ENCODE measurements around the gene TRIO.

Gene TRIO

GRCh38 chr5:14155739-14156138, 12.6 kb downstream of the TRIO start:
- TF ChIP-seq POLR2AphosphoS5 (IDR thresholded peaks at IDR 0.05; ENCODE audit: low read depth, low read length) (no peak), FOXP2 (optimal IDR thresholded peaks at IDR 0.05; ENCODE audit: borderline replicate concordance, extremely low read depth, extremely low read length, insufficient read depth) (no peak), TAF1 (IDR thresholded peaks at IDR 0.05; ENCODE audit: borderline replicate concordance, insufficient read depth, low read length) (no peak), REST (IDR thresholded peaks at IDR 0.05; ENCODE audit: insufficient read depth in 1 of 2, low read depth in 2 of 2, low read length in 2 of 2) (no peak), SIN3A (IDR thresholded peaks at IDR 0.05; ENCODE audit: borderline replicate concordance, insufficient read depth, low read length) (no peak)

GRCh38 chr5:14156290-14156649, 13.1 kb downstream of the TRIO start:
- TF ChIP-seq REST (IDR thresholded peaks at IDR 0.05; ENCODE audit: insufficient read depth in 1 of 2, low read depth in 2 of 2, low read length in 2 of 2) (no peak), FOXP2 (optimal IDR thresholded peaks at IDR 0.05; ENCODE audit: borderline replicate concordance, extremely low read depth, extremely low read length, insufficient read depth) (no peak), TAF1 (IDR thresholded peaks at IDR 0.05; ENCODE audit: borderline replicate concordance, insufficient read depth, low read length) (no peak), POLR2AphosphoS5 (IDR thresholded peaks at IDR 0.05; ENCODE audit: low read depth, low read length) (no peak), SIN3A (IDR thresholded peaks at IDR 0.05; ENCODE audit: borderline replicate concordance, insufficient read depth, low read length) (no peak)

GRCh38 chr5:14156650-14157492, 13.7 kb downstream of the TRIO start:
- TF ChIP-seq TAF1 (IDR thresholded peaks at IDR 0.05; ENCODE audit: borderline replicate concordance, insufficient read depth, low read length) (peak; percentile 46; the same call in 1 of the 2 replicates), REST (IDR thresholded peaks at IDR 0.05; ENCODE audit: insufficient read depth in 1 of 2, low read depth in 2 of 2, low read length in 2 of 2) (no peak; a peak in 1 of 4 replicates), POLR2AphosphoS5 (IDR thresholded peaks at IDR 0.05; ENCODE audit: low read depth, low read length) (0 out of 2 replicates have a peak, but pooled peaks have one; percentile 34), FOXP2 (optimal IDR thresholded peaks at IDR 0.05; ENCODE audit: borderline replicate concordance, extremely low read depth, extremely low read length, insufficient read depth) (no peak), SIN3A (IDR thresholded peaks at IDR 0.05; ENCODE audit: borderline replicate concordance, insufficient read depth, low read length) (peak; percentile 89; the same call in 1 of the 2 replicates)

- no peak for TF ChIP-seq TAF1 (IDR thresholded peaks at IDR 0.05; ENCODE audit: borderline replicate concordance, insufficient read depth, low read length)
These were observed 14.3 kb downstream of the TRIO start for GRCh38 chr5:14157493-14157782.

GRCh38 chr5:14158890-14159666, 15.9 kb downstream of the TRIO start:
- TF ChIP-seq REST (IDR thresholded peaks at IDR 0.05; ENCODE audit: insufficient read depth in 1 of 2, low read depth in 2 of 2, low read length in 2 of 2), result no peak
- TF ChIP-seq POLR2AphosphoS5 (IDR thresholded peaks at IDR 0.05; ENCODE audit: low read depth, low read length), result no peak
- no peak for TF ChIP-seq TAF1 (IDR thresholded peaks at IDR 0.05; ENCODE audit: borderline replicate concordance, insufficient read depth, low read length)
- no peak for TF ChIP-seq SIN3A (IDR thresholded peaks at IDR 0.05; ENCODE audit: borderline replicate concordance, insufficient read depth, low read length)
- no peak for TF ChIP-seq FOXP2 (optimal IDR thresholded peaks at IDR 0.05; ENCODE audit: borderline replicate concordance, extremely low read depth, extremely low read length, insufficient read depth)

All from PFSK-1 (cell line).